Activated CD4-positive, alpha-beta memory T cell treated with anti-CD3 and anti-CD28 coated beads, Interleukin-2, amount 10 ng/mL, durations not matched to agents 7 days and 5 days (primary cell): Measurements from ENCODE around the gene KRT4. TPM values are rescaled to one million over a fixed set of nuclear protein-coding genes. Genes with fewer than 3 reads are reported as not detected.

Experiments used
- CTCF ChIA-PET: fragments of 350-600 bp; sonication (Branson Sonifier 250); formaldehyde crosslinking; loops from one replicate; lab custom pipeline; 2021; ENCODE audit warnings: antibody characterized with exemption, inconsistent platforms; lab: Charles Lee
- POLR2A ChIA-PET: fragments of 350-600 bp; sonication (Branson Sonifier 250); formaldehyde crosslinking; loops from one replicate; lab custom pipeline; 2021; ENCODE audit warnings: antibody characterized with exemption; lab: Charles Lee
- DNase-seq: peaks from one replicate; pipeline ENCODE4 v3.0.0-alpha.2; 2020
- H3K27ac Mint-ChIP-seq: one replicate; pipeline ENCODE4 v1.8.0; 2021; ENCODE audit warnings: mild to moderate bottlenecking, mixed read lengths
- H3K27me3 Mint-ChIP-seq: one replicate; pipeline ENCODE4 v1.8.0; 2021; ENCODE audit warnings: mixed read lengths
- H3K36me3 Mint-ChIP-seq: one replicate; pipeline ENCODE4 v1.8.0; 2021; ENCODE audit warnings: low read depth, mixed read lengths
- H3K4me1 Mint-ChIP-seq: one replicate; pipeline ENCODE4 v1.8.0; 2021; ENCODE audit warnings: mixed read lengths
- H3K4me3 Mint-ChIP-seq: one replicate; pipeline ENCODE4 v1.8.0; 2021; ENCODE audit warnings: mild to moderate bottlenecking, mixed read lengths
- H3K9me3 Mint-ChIP-seq: one replicate; pipeline ENCODE4 v1.8.0; 2021; ENCODE audit warnings: mixed read lengths
- total RNA-seq, 2 experiments: library from RNA; stranded (reverse); gene quantifications; one replicate each; pipeline ENCODE4 v1.2.3, GENCODE V29; 2021

KRT4 gene
- total RNA-seq, 2 experiments from 2014 or later, result not detected

GRCh38 chr12:52823761-52824450, 10.0 kb upstream of the KRT4 start:
- H3K27ac Mint-ChIP-seq, result no peak overlapping the region

DNA sequence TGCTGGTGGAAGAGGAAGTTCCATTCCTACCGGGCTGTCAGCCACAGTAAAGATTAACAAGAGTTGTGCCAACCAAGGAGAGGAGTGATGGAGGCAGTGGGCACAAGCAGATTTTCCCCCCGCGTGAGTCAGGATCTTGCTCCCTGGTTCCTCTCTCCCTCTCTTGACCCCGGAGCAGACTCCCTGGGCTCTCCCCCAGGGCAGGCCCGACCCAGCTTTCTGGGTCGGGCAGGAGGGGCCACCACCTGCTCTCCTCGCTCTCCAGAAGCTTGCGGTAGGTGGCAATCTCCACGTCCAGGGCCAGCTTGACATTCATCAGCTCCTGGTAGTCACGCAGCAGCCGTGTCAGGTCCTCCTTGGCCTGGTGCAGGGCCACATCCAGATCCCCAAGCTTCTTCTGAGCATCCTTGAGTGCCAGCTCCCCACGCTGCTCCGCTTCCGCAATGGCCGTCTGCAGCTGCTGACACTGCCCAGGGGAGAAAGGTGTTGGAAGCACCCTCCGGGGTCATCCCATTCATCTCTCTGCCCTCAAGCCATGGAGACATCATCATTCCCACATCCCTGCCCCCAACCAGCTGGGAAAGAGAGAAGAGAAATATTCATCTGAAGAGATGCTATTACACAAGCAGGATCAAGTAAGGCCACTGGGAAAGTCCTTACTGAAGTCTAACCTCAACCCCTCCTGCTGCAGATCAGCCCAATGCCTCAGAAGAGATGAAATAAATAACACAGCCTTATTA, 9.0 kb upstream of the KRT4 start:
- Mint-ChIP-seq H3K4me1 (no peaks in the 10 kb centered on the region), H3K27ac (no peak overlapping the region), H3K27me3 (peaks cover 7% of the 10 kb centered on the region), H3K9me3 (no peaks in the 10 kb centered on the region), H3K4me3 (no peak overlapping the region), H3K36me3 (no peaks in the 10 kb centered on the region)
- CTCF ChIA-PET, result interaction anchor here (0.6 kb wide), 1 partner anchor 544 kb away, joined by 4 read pairs; no protein-coding TSS in a partner anchor
- POLR2A ChIA-PET, result no interaction called here
- no peak for DNase-seq

More at GRCh38 chr12:52823761-52824450, 10.0 kb upstream of the KRT4 start:
- H3K4me3 Mint-ChIP-seq, result no peak overlapping the region
- H3K27me3 Mint-ChIP-seq, result peaks cover 7% of the 10 kb centered on the region
- ChIA-PET POLR2A (no interaction called here), CTCF (interaction anchor here (0.6 kb wide), 1 partner anchor 545 kb away, joined by 4 read pairs; no protein-coding TSS in a partner anchor)
- no peaks in the 10 kb centered on the region for H3K9me3 Mint-ChIP-seq
- no peaks in the 10 kb centered on the region for H3K4me1 Mint-ChIP-seq
- H3K36me3 Mint-ChIP-seq, result no peaks in the 10 kb centered on the region
- no peak for DNase-seq

- no peaks in the 10 kb centered on the region for H3K36me3 Mint-ChIP-seq
- no peak overlapping the region for H3K27ac Mint-ChIP-seq
- CTCF ChIA-PET, result no interaction called here
- no peak overlapping the region for H3K4me3 Mint-ChIP-seq
- no peaks in the 10 kb centered on the region for H3K4me1 Mint-ChIP-seq
- POLR2A ChIA-PET, result no interaction called here
- H3K27me3 Mint-ChIP-seq, result peaks cover 7% of the 10 kb centered on the region
- DNase-seq, result no peak
- no peaks in the 10 kb centered on the region for H3K9me3 Mint-ChIP-seq
These were observed 8.1 kb upstream of the KRT4 start for GRCh38 chr12:52821826-52822660.

GRCh38 chr12:52821071-52821730, 7.3 kb upstream of the KRT4 start:
- no peaks in the 10 kb centered on the region for H3K36me3 Mint-ChIP-seq
- CTCF ChIA-PET, result no interaction called here

GRCh38 chr12:52820521-52820920, 6.6 kb upstream of the KRT4 start:
- DNase-seq, result no peak
- ChIA-PET CTCF (no interaction called here), POLR2A (no interaction called here)
- no peak overlapping the region for H3K27ac Mint-ChIP-seq
- H3K4me1 Mint-ChIP-seq, result no peaks in the 10 kb centered on the region
- no peaks in the 10 kb centered on the region for H3K36me3 Mint-ChIP-seq
- H3K4me3 Mint-ChIP-seq, result no peak overlapping the region
- peaks cover 7% of the 10 kb centered on the region for H3K27me3 Mint-ChIP-seq
- no peaks in the 10 kb centered on the region for H3K9me3 Mint-ChIP-seq

More at GRCh38 chr12:52821071-52821730, 7.3 kb upstream of the KRT4 start:
- Mint-ChIP-seq H3K9me3 (no peaks in the 10 kb centered on the region), H3K4me1 (no peaks in the 10 kb centered on the region), H3K27me3 (peaks cover 7% of the 10 kb centered on the region), H3K4me3 (no peak overlapping the region), H3K27ac (no peak overlapping the region)
- POLR2A ChIA-PET, result interaction anchor here (0.5 kb wide), 1 partner anchor 153 kb away, joined by 3 read pairs; no protein-coding TSS in a partner anchor
- DNase-seq, result no peak

DNA sequence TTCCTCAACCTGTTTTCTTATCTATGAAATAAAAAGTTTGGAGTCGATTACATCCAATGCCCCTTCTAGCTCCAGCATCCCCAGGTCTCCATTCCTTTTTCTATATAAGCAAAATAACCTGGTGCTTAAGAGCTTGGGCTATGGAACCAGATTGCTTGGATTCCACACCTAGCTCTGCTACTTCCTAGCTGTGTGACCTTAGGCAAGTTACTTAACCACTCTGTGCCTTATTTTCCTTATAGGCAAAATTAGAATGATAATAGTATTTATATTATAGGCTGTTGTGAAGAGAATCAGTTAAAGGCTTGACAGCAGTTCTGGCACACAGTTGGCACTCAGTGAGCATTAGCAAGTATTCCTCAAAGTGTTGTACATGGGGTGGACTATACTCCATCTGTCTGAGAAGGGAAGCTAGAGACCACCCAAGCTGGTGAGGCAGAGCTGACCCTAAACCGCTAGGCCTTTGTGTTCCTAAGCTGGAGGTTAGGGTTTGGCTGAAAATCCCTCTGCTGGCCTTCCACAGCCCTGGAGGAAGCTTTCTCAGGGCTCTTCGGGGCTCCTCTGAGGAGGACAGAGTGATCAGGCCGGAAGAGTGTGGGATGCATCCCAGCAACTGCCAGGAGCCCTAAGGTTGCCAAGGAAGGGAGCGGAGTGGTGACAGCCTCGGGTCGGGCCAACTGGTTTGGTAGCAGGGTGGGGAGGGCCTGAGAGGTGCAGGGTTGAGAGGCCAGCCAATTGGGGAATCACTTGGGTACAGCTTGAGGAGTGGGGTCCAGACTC, 6.0 kb upstream of the KRT4 start:
- POLR2A ChIA-PET, result no interaction called here
- Mint-ChIP-seq H3K27ac (no peak overlapping the region), H3K36me3 (no peaks in the 10 kb centered on the region), H3K4me1 (no peaks in the 10 kb centered on the region), H3K27me3 (peaks cover 7% of the 10 kb centered on the region), H3K9me3 (no peaks in the 10 kb centered on the region), H3K4me3 (no peak overlapping the region)
- CTCF ChIA-PET, result interaction anchor here (0.6 to 1.0 kb wide), 3 partner anchors 64 to 110 kb away, joined by 3 read pairs; no protein-coding TSS in a partner anchor
- no peak for DNase-seq

GRCh38 chr12:52818887-52819420, 5.0 kb upstream of the KRT4 start:
- Mint-ChIP-seq H3K27ac (no peak overlapping the region), H3K36me3 (no peaks in the 10 kb centered on the region), H3K27me3 (peaks cover 7% of the 10 kb centered on the region), H3K9me3 (no peaks in the 10 kb centered on the region), H3K4me1 (no peaks in the 10 kb centered on the region), H3K4me3 (no peak overlapping the region)
- DNase-seq, result no peak
- ChIA-PET POLR2A (no interaction called here), CTCF (interaction anchor here (1.0 kb wide), 1 partner anchor 98 kb away, joined by 3 read pairs; no protein-coding TSS in a partner anchor)

DNA sequence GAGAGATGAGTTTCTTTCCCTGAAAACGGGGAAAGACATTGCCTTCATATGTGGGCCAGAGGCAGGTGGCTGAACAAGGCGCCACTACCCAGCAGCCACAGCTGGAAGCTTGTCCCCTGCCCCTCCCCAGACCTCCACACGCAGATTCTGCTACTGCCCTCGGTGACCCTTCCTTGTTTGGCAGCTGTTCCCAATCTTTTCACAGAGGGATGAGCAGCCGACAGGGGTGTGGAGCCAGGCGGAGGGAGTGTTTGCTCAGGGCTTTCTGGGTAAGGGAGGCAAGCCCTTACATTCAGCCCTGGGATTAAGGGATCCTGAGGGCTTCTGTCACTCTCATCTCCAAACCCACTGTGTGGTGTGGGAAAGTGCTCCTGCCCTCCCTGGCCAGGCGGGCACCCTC, 4.5 kb upstream of the KRT4 start:
- no peak overlapping the region for H3K27ac Mint-ChIP-seq
- H3K4me1 Mint-ChIP-seq, result no peaks in the 10 kb centered on the region
- no peaks in the 10 kb centered on the region for H3K9me3 Mint-ChIP-seq
- H3K36me3 Mint-ChIP-seq, result no peaks in the 10 kb centered on the region
- ChIA-PET CTCF (interaction anchor here (0.9 to 1.3 kb wide), 2 partner anchors 52 to 62 kb away, joined by 3 read pairs; no protein-coding TSS in a partner anchor), POLR2A (no interaction called here)
- DNase-seq, result no peak
- no peak overlapping the region for H3K4me3 Mint-ChIP-seq
- peaks cover 7% of the 10 kb centered on the region for H3K27me3 Mint-ChIP-seq

- H3K4me1 Mint-ChIP-seq, result no peaks in the 10 kb centered on the region
- H3K9me3 Mint-ChIP-seq, result no peaks in the 10 kb centered on the region
- H3K27ac Mint-ChIP-seq, result no peak overlapping the region
- no peak overlapping the region for H3K4me3 Mint-ChIP-seq
- ChIA-PET POLR2A (no interaction called here), CTCF (interaction anchor here (0.9 to 1.3 kb wide), 2 partner anchors 53 to 63 kb away, joined by 3 read pairs; no protein-coding TSS in a partner anchor)
- DNase-seq, result no peak
- H3K36me3 Mint-ChIP-seq, result no peaks in the 10 kb centered on the region
- H3K27me3 Mint-ChIP-seq, result peaks cover 7% of the 10 kb centered on the region
These were observed 3.9 kb upstream of the KRT4 start for GRCh38 chr12:52817699-52818238.

GRCh38 chr12:52817003-52817698, 3.2 kb upstream of the KRT4 start:
- POLR2A ChIA-PET, result no interaction called here
- CTCF ChIA-PET, result interaction anchor here (1.3 kb wide), 1 partner anchor 53 kb away, joined by 3 read pairs; no protein-coding TSS in a partner anchor
- H3K9me3 Mint-ChIP-seq, result no peaks in the 10 kb centered on the region
- H3K4me3 Mint-ChIP-seq, result no peak overlapping the region
- H3K36me3 Mint-ChIP-seq, result no peaks in the 10 kb centered on the region
- H3K4me1 Mint-ChIP-seq, result no peaks in the 10 kb centered on the region
- H3K27ac Mint-ChIP-seq, result no peak overlapping the region
- no peak for DNase-seq
- peaks cover 7% of the 10 kb centered on the region for H3K27me3 Mint-ChIP-seq
